GM12878 (cell line): ENCODE results near the gene KRTAP5-4. TPM values are rescaled to one million over a fixed set of nuclear protein-coding genes. Genes with fewer than 3 reads are reported as not detected.

Experiments
- ATAC-seq: fragments of 200-7000 bp; cut with Tn5 transposase; 3 replicates; pipeline ENCODE4 v1.9.1; 2020; ENCODE audit warnings: mild to moderate bottlenecking, moderate library complexity
- BruUV-seq: library from RNA; stranded (reverse); fragments of 400-500 nt; replicated peaks from 2 replicates; lab custom pipeline; 2021; lab: Mats Ljungman, UMichigan
- CTCF ChIA-PET: fragments of 300-600 bp; sonication (Branson Sonifier 250); formaldehyde crosslinking; extraction: SDS; loops from one replicate; lab custom pipeline; 2021; ENCODE audit warnings: inconsistent platforms; lab: Yijun Ruan, JAX
- POLR2A ChIA-PET: fragments of 350-600 bp; formaldehyde crosslinking; extraction: SDS; loops from one replicate; lab custom pipeline; 2021; ENCODE audit warnings: inconsistent platforms; lab: Charles Lee
- RAD21 ChIA-PET: fragments of 300-600 bp; sonication (Branson Sonifier 250); formaldehyde crosslinking; loops from one replicate; lab custom pipeline; 2023; ENCODE audit warnings: antibody characterized with exemption; ENCODE audit not compliant: unreplicated experiment; lab: Charles Lee
- SMC1A ChIA-PET: fragments of 300-600 bp; sonication (Branson Sonifier 250); formaldehyde crosslinking; loops from one replicate; lab custom pipeline; 2023; ENCODE audit not compliant: unreplicated experiment, uncharacterized antibody; lab: Charles Lee
- DNase-seq: peaks from one replicate; pipeline ENCODE4 v3.0.0-alpha.2; 2011; ENCODE audit warnings: low read depth, low spot score
- FAIRE-seq: peaks from 3 replicates; lab custom pipeline; 2011; peaks lifted over from hg19 to GRCh38; lab: Jason Lieb, UNC
- H2AFZ ChIP-seq: 2 replicates; pipeline ENCODE4 v1.6.0; 2011; ENCODE audit warnings: low read depth, low read length, control low read depth; ENCODE audit not compliant: control insufficient read depth
- H3K27ac ChIP-seq: 2 replicates; pipeline ENCODE4 v1.5.1; 2011; ENCODE audit warnings: control low read depth; ENCODE audit not compliant: control insufficient read depth, insufficient read depth
- H3K27me3 ChIP-seq, 2 experiments: replicated peaks in 1 of 2; 2 replicates each; pipeline versions ENCODE4 v1.6.0 to v1.6.1; 2011; ENCODE audit warnings: low read length in 1 of 2; ENCODE audit not compliant: control insufficient read depth in 2 of 2, insufficient read depth in 2 of 2
- H3K36me3 ChIP-seq, 2 experiments: 2 replicates each; pipeline ENCODE4 v1.5.1; 2011; ENCODE audit warnings: low read length in 1 of 2; ENCODE audit not compliant: control insufficient read depth in 2 of 2, insufficient read depth in 2 of 2
- H3K4me1 ChIP-seq: 2 replicates; pipeline ENCODE4 v1.6.1; 2011; ENCODE audit warnings: mild to moderate bottlenecking, low read length, moderate library complexity, mixed read lengths; ENCODE audit not compliant: control insufficient read depth, insufficient read depth
- H3K4me2 ChIP-seq: 2 replicates; pipeline ENCODE4 v1.6.0; 2011; ENCODE audit warnings: control low read depth; ENCODE audit not compliant: control insufficient read depth, insufficient read depth
- H3K4me3 ChIP-seq: fragments of 200-600 bp; sonication (generic); 2 replicates; pipeline ENCODE4 v1.5.1; 2016
- H3K79me2 ChIP-seq: 2 replicates; pipeline ENCODE4 v1.6.0; 2011; ENCODE audit warnings: low read length; ENCODE audit not compliant: control insufficient read depth, insufficient read depth
- H3K9ac ChIP-seq: 2 replicates; pipeline ENCODE4 v1.8.0; 2011; ENCODE audit warnings: low read length, control low read depth, mixed read lengths; ENCODE audit not compliant: control insufficient read depth, insufficient read depth
- H3K9me3 ChIP-seq: replicated peaks from 3 replicates; pipeline ENCODE4 v1.5.1; 2011; ENCODE audit warnings: mild to moderate bottlenecking, low read length; ENCODE audit not compliant: control insufficient read depth, insufficient read depth
- H4K20me1 ChIP-seq: 2 replicates; pipeline ENCODE4 v1.6.0; 2011; ENCODE audit not compliant: control insufficient read depth, insufficient read depth
- CBX3 ChIP-seq: fragments of 200-600 bp; sonication (generic); IDR thresholded peaks from 2 replicates; pipeline ENCODE4 v1.6.1; 2016; ENCODE audit warnings: low read depth, borderline replicate concordance
- FOXM1 ChIP-seq: IDR thresholded peaks from 2 replicates; pipeline ENCODE4 v1.6.1; 2012; ENCODE audit warnings: low read depth, mild to moderate bottlenecking, inconsistent platforms, low read length, moderate library complexity
- HDGF ChIP-seq: fragments of 450-650 bp; IDR thresholded peaks from 2 replicates; pipeline ENCODE4 v1.6.1; 2016; ENCODE audit warnings: antibody characterized with exemption
- SMC3 ChIP-seq: IDR thresholded peaks from 2 replicates; pipeline ENCODE4 v1.6.1; 2011; ENCODE audit warnings: low read length, improper control_type of control experiment, borderline replicate concordance
- SPI1 ChIP-seq: IDR thresholded peaks from 2 replicates; pipeline ENCODE4 v1.6.1; 2011; ENCODE audit warnings: low read depth, mild to moderate bottlenecking, low read length, moderate library complexity, borderline replicate concordance; ENCODE audit not compliant: insufficient read depth
- WGBS: methylation state at CpG from one replicate; pipeline ENCODE4 v1.1.6; 2016; ENCODE audit warnings: low lambda C conversion rate; ENCODE audit not compliant: insufficient replicate concordance, insufficient coverage; ENCODE audit errors: missing lambda C conversion rate; 5-methylcytosine and 5-hydroxymethylcytosine counted together
- in situ Hi-C: fragments of 300-500 bp; cut with MboI; formaldehyde crosslinking; loops from 9 replicates; pipeline ENCODE4 v1.14.3; 2018; ENCODE audit warnings: mixed read lengths
- intact Hi-C: fragments of 100-400 bp; cut with micrococcal nuclease; formaldehyde crosslinking; loops from one replicate; pipeline ENCODE4 v1.14.2; 2022; ENCODE audit not compliant: unreplicated experiment
- polyA plus RNA-seq, 11 experiments: library from polyadenylated mRNA; depleted of rRNA in 4 of 11; unstranded in 6 of 11; stranded (reverse) in 5 of 11; fragments of >200 nt; fragmentation: Nextera tagmentation in 4 of 11; fragmentation: Illumina TruSeq in 1 of 11; extraction: Ambion mirVana in 4 of 11; extraction: Trizol in 1 of 11; gene quantifications; 1 replicate in 1 of 11; 2 replicates in 10 of 11; pipeline versions ENCODE4 v1.2.1 to v1.2.3, GENCODE V29; 2011 to 2016; ENCODE audit warnings: inconsistent platforms in 2 of 11, missing spikeins in 2 of 11, low read depth in 1 of 11
- total RNA-seq, 4 experiments: library from RNA; depleted of rRNA in 3 of 4; stranded (reverse); fragments of >200 nt in 3 of 4; fragmentation: Illumina TruSeq in 1 of 4; extraction: Trizol in 1 of 4; gene quantifications; 2 replicates each; pipeline versions ENCODE4 v1.2.1 to v1.2.3, GENCODE V29; 2013 to 2021
- TF ChIP-seq, protein P1 (sequence below): fragments of 450-650 bp; IDR thresholded peaks from 2 replicates; pipeline ENCODE4 v1.6.1; 2017; ENCODE audit warnings: low read depth, mild to moderate bottlenecking, moderate library complexity
- TF ChIP-seq, protein P2 (sequence below), 3 experiments: IDR thresholded peaks in 2 of 3; conservative IDR thresholded peaks in 1 of 3; 2 replicates each; pipeline ENCODE4 v1.5.1; 2011; ENCODE audit warnings: low read depth in 3 of 3, low read length in 3 of 3, mild to moderate bottlenecking in 3 of 3, control low read depth in 2 of 3, moderate library complexity in 2 of 3, inconsistent platforms in 1 of 3, mixed read lengths in 1 of 3; ENCODE audit not compliant: control insufficient read depth in 2 of 3, insufficient read depth in 1 of 3; ENCODE audit errors: extremely low read depth in 1 of 3

Gene KRTAP5-4
- total and polyA plus RNA-seq, 10 of the 15 experiments (the other 5 are each of a cell fraction or from before 2014, with no cell fraction given), result not detected

DNA sequence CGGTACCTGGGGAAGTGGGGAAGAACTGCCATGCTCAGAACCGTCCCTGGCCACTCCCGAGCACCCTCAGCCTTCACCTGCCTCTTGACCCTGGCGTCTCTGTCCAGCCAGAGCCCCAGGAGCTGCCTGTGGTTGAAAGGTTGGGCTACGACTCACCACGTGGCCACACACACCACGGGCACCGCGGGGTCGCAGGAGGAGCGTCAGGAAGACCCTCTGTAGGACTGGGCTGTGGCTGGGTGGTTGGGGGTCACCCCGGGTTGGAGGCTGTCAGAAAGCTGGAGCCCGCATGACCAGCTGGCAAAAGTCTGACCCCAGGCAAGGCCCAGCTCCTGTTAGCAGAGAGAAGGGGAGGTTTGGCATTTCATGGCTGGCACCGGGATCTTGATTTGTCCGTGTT, 19.2 kb upstream of the KRTAP5-4 start (continued):
- TF ChIP-seq FOXM1, result no peak
- TF ChIP-seq, protein P1, sequence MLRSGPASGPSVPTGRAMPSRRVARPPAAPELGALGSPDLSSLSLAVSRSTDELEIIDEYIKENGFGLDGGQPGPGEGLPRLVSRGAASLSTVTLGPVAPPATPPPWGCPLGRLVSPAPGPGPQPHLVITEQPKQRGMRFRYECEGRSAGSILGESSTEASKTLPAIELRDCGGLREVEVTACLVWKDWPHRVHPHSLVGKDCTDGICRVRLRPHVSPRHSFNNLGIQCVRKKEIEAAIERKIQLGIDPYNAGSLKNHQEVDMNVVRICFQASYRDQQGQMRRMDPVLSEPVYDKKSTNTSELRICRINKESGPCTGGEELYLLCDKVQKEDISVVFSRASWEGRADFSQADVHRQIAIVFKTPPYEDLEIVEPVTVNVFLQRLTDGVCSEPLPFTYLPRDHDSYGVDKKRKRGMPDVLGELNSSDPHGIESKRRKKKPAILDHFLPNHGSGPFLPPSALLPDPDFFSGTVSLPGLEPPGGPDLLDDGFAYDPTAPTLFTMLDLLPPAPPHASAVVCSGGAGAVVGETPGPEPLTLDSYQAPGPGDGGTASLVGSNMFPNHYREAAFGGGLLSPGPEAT, result no peak
- no peak for TF ChIP-seq SPI1
- TF ChIP-seq, all 136 proteins: peak for 0

DNA sequence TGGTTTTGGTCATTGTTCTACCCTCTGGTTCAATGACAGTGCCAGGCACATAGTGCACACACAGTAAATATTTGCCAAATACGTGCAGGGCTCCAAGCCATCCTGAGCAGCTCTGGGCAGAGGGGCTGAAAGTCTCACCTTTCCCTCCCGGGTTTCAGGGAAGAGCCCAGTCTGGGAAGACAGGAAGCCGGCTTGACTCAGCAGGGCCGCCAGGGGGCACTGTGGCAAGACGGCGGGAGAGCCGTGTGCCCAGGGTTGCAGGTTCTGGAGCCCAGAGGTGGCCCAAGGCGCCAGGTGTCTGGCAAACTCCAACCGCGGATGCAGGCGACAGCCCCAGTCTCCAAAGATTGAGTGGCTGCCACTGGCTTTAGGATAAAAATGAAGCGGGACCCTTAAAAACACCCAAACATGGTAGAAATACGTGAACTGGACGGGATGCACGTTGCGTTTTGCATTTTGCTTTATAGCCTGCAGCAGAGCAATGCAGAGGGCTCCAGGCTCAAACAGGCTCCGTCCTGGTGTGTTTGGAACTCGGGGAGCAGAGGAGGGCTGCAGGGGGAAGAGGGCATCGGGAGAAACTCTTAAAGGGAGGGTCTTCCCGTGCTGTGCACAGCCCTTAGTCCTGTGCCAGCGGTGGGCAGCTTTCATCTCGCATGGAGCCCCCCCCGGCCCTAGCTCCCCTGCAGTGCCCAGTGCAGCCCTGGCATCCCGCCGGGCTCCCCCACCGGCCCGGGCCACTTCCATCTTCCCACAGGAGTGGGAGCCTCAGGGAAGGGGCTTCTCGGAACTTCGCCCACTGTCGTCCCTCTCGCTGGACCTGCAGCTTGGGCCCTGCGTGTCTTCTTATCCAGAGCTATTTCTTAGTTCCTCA, 18.4 kb upstream of the KRTAP5-4 start:
- POLR2A ChIA-PET, result no interaction called here
- in situ Hi-C loops, result no loop called here
- FAIRE-seq, result no peak

More for the DNA sequence above, 18.4 kb upstream of the KRTAP5-4 start:
- Histone ChIP-seq H4K20me1 (no peaks in the 10 kb centered on the region), H3K27ac (no peak overlapping the region), H3K4me1 (no peaks in the 10 kb centered on the region), H3K4me3 (no peak overlapping the region), H3K9me3 (no peaks in the 10 kb centered on the region), H3K36me3 (no peaks in the 10 kb centered on the region), H3K9ac (no peak overlapping the region), H3K27me3 (no peaks in the 10 kb centered on the region; a peak in 2 of 4 replicates), H3K4me2 (no peak overlapping the region), H3K79me2 (no peaks in the 10 kb centered on the region), H2AFZ (no peak overlapping the region)
- ATAC-seq (peak; percentile 71), DNase-seq (no peak)
- 24% methylated on average over 31 of the region's 32 CpGs for WGBS
- intact Hi-C loops, result no loop called here
- BruUV-seq, result no TSS peak
- TF ChIP-seq CBX3, result no peak
- TF ChIP-seq SMC3, result 0 out of 2 replicates have a peak, but pooled peaks have one; percentile 8
- TF ChIP-seq, protein P2, sequence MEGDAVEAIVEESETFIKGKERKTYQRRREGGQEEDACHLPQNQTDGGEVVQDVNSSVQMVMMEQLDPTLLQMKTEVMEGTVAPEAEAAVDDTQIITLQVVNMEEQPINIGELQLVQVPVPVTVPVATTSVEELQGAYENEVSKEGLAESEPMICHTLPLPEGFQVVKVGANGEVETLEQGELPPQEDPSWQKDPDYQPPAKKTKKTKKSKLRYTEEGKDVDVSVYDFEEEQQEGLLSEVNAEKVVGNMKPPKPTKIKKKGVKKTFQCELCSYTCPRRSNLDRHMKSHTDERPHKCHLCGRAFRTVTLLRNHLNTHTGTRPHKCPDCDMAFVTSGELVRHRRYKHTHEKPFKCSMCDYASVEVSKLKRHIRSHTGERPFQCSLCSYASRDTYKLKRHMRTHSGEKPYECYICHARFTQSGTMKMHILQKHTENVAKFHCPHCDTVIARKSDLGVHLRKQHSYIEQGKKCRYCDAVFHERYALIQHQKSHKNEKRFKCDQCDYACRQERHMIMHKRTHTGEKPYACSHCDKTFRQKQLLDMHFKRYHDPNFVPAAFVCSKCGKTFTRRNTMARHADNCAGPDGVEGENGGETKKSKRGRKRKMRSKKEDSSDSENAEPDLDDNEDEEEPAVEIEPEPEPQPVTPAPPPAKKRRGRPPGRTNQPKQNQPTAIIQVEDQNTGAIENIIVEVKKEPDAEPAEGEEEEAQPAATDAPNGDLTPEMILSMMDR (IDR thresholded peaks at IDR 0.05 in 2 of 3, conservative IDR thresholded peaks at IDR 0.05 in 1 of 3; ENCODE audit: control insufficient read depth in 2 of 3, extremely low read depth in 1 of 3, insufficient read depth in 1 of 3, low read depth in 3 of 3, low read length in 3 of 3), result peak; percentile 54 to 81 (median 67)
- no peak for TF ChIP-seq HDGF
- ChIA-PET RAD21 (interaction anchor here (1.0 to 1.4 kb wide), 2 partner anchors 12 to 54 kb away, joined by 3 to 4 read pairs; no protein-coding TSS in a partner anchor), CTCF (interaction anchor here (0.7 to 3.6 kb wide), 8 partner anchors 9 to 514 kb away, joined by 3 to 23 read pairs (median 4); partner anchors contain the start of gene KRTAP5-4), SMC1A (no interaction called here)
